Stimulated activated CD8-positive, alpha-beta memory T cell treated with anti-CD3 and anti-CD28 coated beads, Interleukin-4, amount 100 ng/mL, for 48 hours (primary cell): Measurements from ENCODE around the gene VEZT.

Experiments used
- DNase-seq: peaks from one replicate; pipeline ENCODE4 v3.0.0-alpha.2; 2020

Gene VEZT

DNA sequence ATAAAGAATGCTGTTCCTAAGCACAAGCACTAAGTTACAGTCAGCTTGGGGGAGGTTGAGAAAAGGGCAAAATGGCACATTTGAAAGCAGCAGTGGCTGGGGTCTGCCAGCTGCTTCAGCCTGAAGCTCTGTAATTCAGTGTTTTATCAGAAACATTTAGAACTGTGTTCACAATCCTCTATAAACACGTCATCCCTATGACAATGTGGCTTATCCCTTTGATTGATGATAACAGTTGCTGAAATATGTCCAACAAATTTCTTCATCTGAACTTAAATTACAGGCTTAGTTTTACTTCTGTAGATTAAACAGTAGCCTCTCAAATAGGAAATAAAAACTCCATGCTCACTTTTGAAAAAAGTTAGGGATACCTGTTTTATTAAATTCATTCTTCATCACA lies 108.8 kb downstream of the VEZT start:
- DNase-seq, result no peak

DNA sequence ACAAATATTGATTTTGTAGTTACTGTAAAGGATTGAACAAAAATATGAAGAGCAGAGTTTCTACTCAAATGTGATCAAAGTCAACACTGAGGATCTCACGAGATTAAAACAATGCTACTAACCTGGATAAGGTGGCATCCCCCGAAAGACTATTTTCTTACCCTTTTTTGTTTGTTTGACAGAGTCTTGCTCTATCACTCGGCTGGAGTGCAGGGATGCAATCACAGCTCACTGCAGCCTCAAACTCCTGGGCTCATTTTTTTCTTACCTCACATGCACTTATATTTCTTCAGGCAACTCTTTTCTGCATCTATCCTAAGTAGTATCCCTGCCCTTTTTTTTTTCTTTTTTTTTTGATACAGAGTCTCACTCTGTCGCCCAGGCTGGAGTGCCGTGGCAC lies 109.2 kb downstream of the VEZT start:
- DNase-seq, result no peak

DNA sequence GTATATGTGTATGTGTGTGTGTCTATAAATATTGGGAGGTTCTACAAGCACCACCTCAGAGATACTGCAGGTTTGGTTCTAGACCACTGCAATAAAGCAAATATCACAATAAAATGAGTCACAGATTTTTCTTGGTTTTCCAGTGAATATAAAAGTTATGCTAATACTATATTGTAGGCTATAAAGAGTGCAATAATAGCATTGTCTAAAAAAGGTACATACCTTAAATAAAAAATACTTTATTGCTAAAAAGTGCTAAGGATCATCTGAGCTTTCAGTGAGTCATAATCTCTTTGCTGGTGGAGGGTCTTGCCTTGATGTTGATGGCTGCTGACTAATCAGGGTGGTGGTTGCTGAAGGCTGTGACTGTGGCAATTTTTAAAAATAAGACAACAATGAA lies 111.1 kb downstream of the VEZT start:
- no peak for DNase-seq

DNA sequence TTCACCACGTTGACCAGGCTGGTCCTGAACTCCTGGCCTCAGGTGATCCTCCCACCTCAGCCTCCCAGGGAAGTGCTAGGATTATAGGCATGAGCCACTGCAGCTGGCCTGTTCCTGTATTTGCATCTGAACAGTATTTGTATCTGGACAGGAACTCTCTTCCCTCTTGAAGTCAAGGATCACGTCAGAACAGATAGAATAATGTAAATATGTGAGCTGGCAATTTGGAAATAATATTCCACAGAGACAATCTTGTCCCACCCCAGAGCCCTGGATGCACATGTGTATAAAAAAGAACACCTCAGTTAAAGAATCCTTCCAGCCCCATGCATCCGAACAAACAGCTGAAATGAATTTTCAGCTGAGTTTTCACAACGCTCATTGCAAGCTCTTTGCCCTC lies 118.3 kb downstream of the VEZT start:
- no peak for DNase-seq

DNA sequence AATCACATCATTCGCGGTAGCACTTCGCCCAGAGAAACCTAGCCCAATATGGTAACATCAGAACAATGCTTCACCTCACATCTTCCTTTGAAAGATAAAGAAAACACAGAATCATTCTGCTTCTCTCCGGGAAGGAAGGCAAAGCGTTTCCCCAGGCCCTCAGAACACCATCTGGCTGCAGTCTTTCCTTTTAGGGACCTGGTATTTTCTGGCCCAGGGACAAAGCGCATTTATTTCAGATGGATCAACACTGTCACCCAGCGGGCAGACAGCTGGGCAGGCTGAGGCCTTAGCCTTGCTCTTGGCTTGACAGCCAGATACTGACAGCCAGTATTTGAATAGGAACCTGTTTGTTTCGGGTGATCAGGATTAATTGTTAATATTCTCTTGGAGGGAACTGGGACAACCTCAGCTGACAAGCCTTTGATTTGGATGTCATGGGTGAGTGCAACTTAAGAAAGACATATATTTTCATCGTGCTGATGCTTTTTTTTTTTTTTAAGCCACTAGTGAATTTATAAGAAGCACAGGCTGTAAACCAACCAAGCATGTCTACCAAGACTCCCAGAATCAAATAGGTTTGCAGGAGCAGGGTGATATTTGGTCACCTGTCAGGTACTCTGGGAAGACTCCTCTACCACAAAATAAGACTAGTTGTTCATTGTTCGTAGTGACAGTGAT lies 118.9 kb downstream of the VEZT start:
- no peak for DNase-seq

DNA sequence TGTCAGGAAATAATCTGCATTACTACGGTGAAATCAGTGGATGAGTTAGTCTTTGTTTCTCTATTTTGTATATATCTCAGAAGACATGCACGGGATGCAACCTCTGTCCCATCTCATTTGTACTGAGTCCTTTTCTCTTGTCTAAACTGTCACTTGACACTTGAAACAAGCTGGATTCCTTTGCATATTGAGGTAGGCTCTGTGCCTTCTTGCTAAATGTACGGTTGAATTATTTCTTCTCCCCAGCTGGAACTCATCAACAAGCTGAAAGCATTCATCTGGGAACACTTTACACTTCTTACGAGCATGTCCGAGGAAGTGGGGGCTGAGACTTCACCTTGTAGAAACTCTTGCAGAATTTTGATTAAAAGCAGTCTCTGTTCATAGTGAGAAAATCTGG lies 119.5 kb downstream of the VEZT start:
- DNase-seq, result no peak

DNA sequence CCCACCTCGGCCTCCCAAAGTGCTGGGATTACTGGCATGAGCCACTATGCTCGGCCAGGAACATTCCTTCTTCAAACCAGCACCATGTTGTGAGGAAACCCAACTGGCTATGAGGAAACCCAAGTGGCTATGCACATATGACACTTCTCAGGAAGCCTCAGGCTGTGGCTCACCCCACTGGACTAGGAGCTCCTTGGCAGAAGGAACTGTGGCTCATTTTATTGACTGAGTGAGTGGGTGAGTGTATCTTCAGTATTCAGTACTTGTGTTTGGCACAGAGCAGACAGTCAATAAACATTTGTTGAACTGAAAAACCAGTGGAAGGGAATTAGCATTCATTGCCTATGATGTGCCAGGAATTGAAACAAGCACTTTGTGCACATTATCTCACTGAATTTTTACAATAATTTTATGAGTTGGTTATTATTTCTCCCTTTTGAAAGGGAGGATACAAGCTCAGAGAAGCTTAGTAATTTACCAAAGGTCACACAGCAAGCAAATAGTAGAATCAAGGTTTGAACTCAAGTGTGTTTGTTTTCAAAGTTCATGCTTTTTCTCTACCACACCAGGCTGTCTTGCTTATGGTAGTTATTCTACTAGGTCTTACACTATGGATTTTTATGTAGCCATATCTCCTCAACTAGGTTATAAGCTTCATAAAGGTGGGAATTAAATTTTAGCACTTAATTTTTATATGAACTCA lies 121.6 kb downstream of the VEZT start:
- no peak for DNase-seq

DNA sequence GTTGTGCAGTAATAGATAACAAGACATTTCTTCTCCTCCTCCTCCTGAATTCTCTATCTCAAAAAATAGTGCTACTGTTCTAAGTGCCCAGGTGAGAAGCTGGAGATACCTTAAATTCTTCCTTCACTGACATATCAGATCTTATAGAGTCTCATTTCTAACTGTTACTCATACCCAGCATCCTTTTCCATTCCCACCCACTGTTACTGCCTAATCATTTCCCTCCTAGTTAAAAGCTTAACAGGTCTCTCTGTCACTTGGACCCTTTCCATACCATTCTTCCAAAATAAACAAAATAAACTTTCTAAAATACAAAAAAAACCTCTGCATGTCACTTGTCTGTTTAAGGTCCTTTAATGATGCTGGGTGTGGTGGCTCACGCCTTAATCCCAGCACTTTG lies 124.4 kb downstream of the VEZT start:
- DNase-seq, result no peak

DNA sequence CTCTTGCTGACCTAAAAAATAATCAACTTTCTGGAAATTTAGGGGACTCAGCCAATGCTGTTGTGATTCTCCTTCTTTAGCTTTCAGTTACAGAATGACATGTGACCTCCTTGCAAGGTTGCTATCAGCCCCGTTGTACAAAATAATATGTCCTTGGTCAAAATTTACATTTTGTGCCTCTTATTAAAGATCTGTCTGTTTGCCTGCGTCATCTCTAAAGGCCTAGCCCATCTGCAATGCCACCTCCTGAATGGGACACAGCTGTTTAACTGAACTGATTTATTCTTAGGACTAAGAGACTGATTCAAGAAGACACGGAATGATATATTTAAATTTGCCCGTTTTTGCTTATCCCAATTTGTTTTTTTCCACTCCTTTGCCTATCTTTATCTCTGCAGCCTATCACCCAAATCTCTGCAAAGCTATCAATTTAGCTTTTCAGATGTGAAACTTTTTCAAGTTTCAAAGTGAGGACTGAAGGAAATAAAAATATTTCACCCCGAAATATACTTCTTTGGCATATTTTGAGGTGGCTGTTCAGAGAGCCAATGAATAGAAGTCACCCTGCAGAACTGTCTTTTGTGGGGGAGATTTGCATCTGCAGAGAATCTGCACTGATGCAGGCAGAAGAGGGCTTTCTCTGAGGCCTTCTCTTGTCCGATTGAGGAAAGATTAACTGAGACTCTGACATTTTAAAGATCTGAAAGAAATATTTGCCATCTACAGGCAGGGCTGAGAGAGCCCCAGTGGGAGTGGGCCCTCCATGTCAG lies 126.0 kb downstream of the VEZT start:
- no peak for DNase-seq

DNA sequence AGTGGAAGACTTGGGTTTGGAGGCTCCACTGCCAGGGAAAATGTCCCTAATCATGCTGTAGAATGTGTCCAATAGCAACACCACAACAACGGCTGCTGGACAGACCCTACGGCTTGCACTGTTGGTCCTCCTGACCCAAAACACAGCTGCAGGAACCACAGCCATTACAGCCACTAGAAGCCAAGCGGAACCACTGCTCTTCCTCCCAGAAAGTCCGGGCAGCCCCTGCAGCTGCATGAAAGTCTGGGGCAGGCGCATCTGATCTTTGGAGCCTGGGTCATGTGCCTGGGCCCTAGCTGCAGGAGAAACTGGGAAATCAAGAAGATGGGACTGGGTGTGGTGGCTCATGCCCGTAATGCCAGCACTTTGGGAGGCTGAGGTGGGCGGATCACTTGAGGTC lies 131.7 kb downstream of the VEZT start:
- no peak for DNase-seq

DNA sequence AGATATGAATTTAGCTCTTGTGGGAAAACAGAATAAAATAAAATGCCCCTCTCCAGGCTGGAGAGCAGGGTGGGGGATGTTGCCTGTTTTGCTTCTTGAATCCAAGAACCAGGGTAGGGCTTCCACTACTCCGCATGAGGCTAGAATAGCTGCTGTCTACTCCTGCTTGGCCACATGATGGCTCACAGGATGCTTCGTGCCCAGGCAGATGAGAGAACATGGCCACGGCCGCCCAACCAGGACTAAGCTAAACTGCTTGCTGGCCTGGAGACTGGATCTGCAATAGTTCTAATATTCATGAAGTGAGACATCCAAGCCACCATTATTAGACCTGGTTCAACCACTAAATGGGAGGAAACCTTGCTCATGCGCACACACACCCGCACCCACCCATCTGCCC lies 134.1 kb downstream of the VEZT start:
- DNase-seq, result no peak
